SK-N-MC (cell line): ENCODE data around the gene EMSY.

Experiments used
- EZH2 ChIP-seq: fragments of 200-600 bp; sonication (generic); IDR thresholded peaks from one replicate; pipeline ENCODE4 v1.6.1; 2017; ENCODE audit warnings: antibody characterized with exemption
- FOXP2 ChIP-seq: optimal IDR thresholded peaks from 2 replicates; pipeline ENCODE3; 2011; ENCODE audit warnings: mild to moderate bottlenecking, moderate library complexity; ENCODE audit not compliant: insufficient read depth; ENCODE audit errors: extremely low read length, control extremely low read depth
- POLR2AphosphoS5 ChIP-seq: IDR thresholded peaks from 2 replicates; pipeline ENCODE4 v1.6.1; 2012; ENCODE audit warnings: mild to moderate bottlenecking, low read depth, low read length, borderline replicate concordance

DNA sequence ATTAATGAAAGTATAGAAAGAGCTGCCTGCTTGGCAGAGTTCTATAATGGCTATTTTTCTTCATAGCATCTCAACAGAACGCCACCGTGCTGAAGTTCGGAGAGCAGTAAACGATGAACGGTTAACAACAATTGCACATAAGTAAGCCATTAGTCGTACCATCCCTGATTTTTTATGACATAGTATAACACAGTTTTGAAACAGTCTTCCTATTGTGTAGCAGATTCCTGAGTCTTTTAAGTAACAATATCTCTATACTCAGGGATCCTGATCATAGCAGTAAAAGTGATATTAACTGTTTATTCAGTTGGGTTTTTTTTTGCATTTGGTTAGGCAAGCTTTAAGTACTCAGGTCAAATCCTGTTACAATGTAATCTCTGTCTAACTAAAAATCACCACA lies 8.4 kb downstream of the EMSY start:
- TF ChIP-seq POLR2AphosphoS5, result no peak
- no peak for TF ChIP-seq EZH2
- TF ChIP-seq FOXP2, result no peak
